ENCODE measurements around the gene SOHLH1. TPM values are rescaled to one million over a fixed set of nuclear protein-coding genes. Genes with fewer than 3 reads are reported as not detected.

SOHLH1 gene
- total RNA-seq, 1 experiment from 2014 or later, result not detected

GRCh38 chr9:135716045-135716444 lies 16.8 kb upstream of the SOHLH1 start:
- Histone ChIP-seq H3K36me3 (ENCODE audit: control insufficient read depth, insufficient read depth, low read length) (no peaks in the 10 kb centered on the region), H3K9me3 (ENCODE audit: control insufficient read depth, insufficient read depth, low read depth, low read length) (no peaks in the 10 kb centered on the region), H3K27ac (ENCODE audit: low read length) (no peak overlapping the region), H3K4me3 (ENCODE audit: low read depth in 2 of 2, low read length in 2 of 2) (no peak overlapping the region), H3K4me1 (ENCODE audit: control insufficient read depth, insufficient read depth, low read length) (no peaks in the 10 kb centered on the region), H3K27me3 (ENCODE audit: control insufficient read depth, insufficient read depth, low read length) (no peaks in the 10 kb centered on the region)
- no TSS peak for BruUV-seq (replicated peaks)
- POLR2A ChIA-PET, result no interaction called here
- TF ChIP-seq, protein P1, sequence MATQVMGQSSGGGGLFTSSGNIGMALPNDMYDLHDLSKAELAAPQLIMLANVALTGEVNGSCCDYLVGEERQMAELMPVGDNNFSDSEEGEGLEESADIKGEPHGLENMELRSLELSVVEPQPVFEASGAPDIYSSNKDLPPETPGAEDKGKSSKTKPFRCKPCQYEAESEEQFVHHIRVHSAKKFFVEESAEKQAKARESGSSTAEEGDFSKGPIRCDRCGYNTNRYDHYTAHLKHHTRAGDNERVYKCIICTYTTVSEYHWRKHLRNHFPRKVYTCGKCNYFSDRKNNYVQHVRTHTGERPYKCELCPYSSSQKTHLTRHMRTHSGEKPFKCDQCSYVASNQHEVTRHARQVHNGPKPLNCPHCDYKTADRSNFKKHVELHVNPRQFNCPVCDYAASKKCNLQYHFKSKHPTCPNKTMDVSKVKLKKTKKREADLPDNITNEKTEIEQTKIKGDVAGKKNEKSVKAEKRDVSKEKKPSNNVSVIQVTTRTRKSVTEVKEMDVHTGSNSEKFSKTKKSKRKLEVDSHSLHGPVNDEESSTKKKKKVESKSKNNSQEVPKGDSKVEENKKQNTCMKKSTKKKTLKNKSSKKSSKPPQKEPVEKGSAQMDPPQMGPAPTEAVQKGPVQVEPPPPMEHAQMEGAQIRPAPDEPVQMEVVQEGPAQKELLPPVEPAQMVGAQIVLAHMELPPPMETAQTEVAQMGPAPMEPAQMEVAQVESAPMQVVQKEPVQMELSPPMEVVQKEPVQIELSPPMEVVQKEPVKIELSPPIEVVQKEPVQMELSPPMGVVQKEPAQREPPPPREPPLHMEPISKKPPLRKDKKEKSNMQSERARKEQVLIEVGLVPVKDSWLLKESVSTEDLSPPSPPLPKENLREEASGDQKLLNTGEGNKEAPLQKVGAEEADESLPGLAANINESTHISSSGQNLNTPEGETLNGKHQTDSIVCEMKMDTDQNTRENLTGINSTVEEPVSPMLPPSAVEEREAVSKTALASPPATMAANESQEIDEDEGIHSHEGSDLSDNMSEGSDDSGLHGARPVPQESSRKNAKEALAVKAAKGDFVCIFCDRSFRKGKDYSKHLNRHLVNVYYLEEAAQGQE (IDR thresholded peaks at IDR 0.05; ENCODE audit: insufficient read depth in 1 of 2, low read depth in 2 of 2, low read length in 1 of 2), result 0 out of 4 replicates have a peak, but pooled peaks of 1 of the 2 experiments have one; percentile 10
- TF ChIP-seq CTCF (IDR thresholded peaks at IDR 0.05), result no peak
- intact Hi-C loops (cut with micrococcal nuclease; ENCODE audit: unreplicated experiment) (no loop called here), in situ Hi-C loops (cut with HindIII; ENCODE audit: low pct_unique_long_range_greater_than_20kb, low sequenced_read_pairs) (no loop called here)
- ATAC-seq (no peak), DNase-seq (ENCODE audit: low read depth, low spot score) (no peak)
- CTCF ChIA-PET, result no interaction called here

GRCh38 chr9:135715056-135715595 lies 15.8 kb upstream of the SOHLH1 start:
- Histone ChIP-seq H3K27ac (ENCODE audit: low read length) (no peak overlapping the region), H3K4me3 (ENCODE audit: low read depth in 2 of 2, low read length in 2 of 2) (no peak overlapping the region), H3K27me3 (ENCODE audit: control insufficient read depth, insufficient read depth, low read length) (no peaks in the 10 kb centered on the region), H3K36me3 (ENCODE audit: control insufficient read depth, insufficient read depth, low read length) (no peaks in the 10 kb centered on the region), H3K9me3 (ENCODE audit: control insufficient read depth, insufficient read depth, low read depth, low read length) (no peaks in the 10 kb centered on the region), H3K4me1 (ENCODE audit: control insufficient read depth, insufficient read depth, low read length) (no peaks in the 10 kb centered on the region)
- intact Hi-C loops (cut with micrococcal nuclease; ENCODE audit: unreplicated experiment), result no loop called here
- ChIA-PET POLR2A (interaction anchor here (0.5 kb wide), 1 partner anchor 26 kb away, joined by 3 read pairs; no protein-coding TSS in a partner anchor), CTCF (no interaction called here)
- ATAC-seq (no peak), DNase-seq (ENCODE audit: low read depth, low spot score) (no peak)
- TF ChIP-seq SIN3A (IDR thresholded peaks at IDR 0.05; ENCODE audit: borderline replicate concordance, insufficient read depth, low read depth, low read length), result no peak
- TF ChIP-seq CTCF (IDR thresholded peaks at IDR 0.05), result no peak
- no peak for TF ChIP-seq POLR2AphosphoS5 (IDR thresholded peaks at IDR 0.05; ENCODE audit: low read depth, low read length)
- no peak for TF ChIP-seq TCF7L2 (IDR thresholded peaks at IDR 0.05; ENCODE audit: low read depth, low read length)
- TF ChIP-seq, protein P1 (IDR thresholded peaks at IDR 0.05; ENCODE audit: insufficient read depth in 1 of 2, low read depth in 2 of 2, low read length in 1 of 2), result no peak
- in situ Hi-C loops (cut with HindIII; ENCODE audit: low pct_unique_long_range_greater_than_20kb, low sequenced_read_pairs), result no loop called here
- no TSS peak for BruUV-seq (replicated peaks)
